ENCODE results near the gene NXF2B. TPM values are rescaled to one million over a fixed set of nuclear protein-coding genes. Genes with fewer than 3 reads are reported as not detected.

NXF2B gene
- total and polyA plus RNA-seq, 2 of the 8 experiments (the other 6 are each of a cell fraction or from before 2014, with no cell fraction given) = not detected

GRCh38 chrX:102338162-102338561 is 101.6 kb downstream of the NXF2B start:
- no peak overlapping the region for H3K18ac ChIP-seq (ENCODE audit: extremely low read depth, low read length)
- CTCF ChIA-PET (ENCODE audit: partially characterized antibody) = no interaction called here
- no peaks in the 10 kb centered on the region for H3K79me1 ChIP-seq (ENCODE audit: low read depth, low read length)
- H3K23ac ChIP-seq (ENCODE audit: insufficient read length) = no peak overlapping the region
- WGBS, 2 experiments (ENCODE audit: extremely low coverage in 1 of 2, insufficient coverage in 1 of 2, insufficient read length in 1 of 2, insufficient replicate concordance in 2 of 2, low coverage in 1 of 2, low lambda C conversion rate in 2 of 2, missing lambda C conversion rate in 1 of 2) = 68% methylated on average over 4 of the region's 4 CpGs; no CpG with 5 or more reads in 1 of the 2 experiments
- no peak overlapping the region for H3K9ac ChIP-seq (replicated peaks in 1 of 4; ENCODE audit: extremely low read depth in 1 of 4, low read depth in 3 of 4, low read length in 3 of 4)
- no peaks in the 10 kb centered on the region for H3K79me2 ChIP-seq (ENCODE audit: control insufficient read depth in 1 of 2, insufficient read depth in 2 of 2, low read length in 2 of 2)
- H4K91ac ChIP-seq (replicated peaks; ENCODE audit: insufficient read length, low read length) = no peak overlapping the region
- H3K27me3 ChIP-seq (replicated peaks in 1 of 4; ENCODE audit: control insufficient read depth in 3 of 4, extremely low read depth in 1 of 4, insufficient read depth in 3 of 4, low read length in 3 of 4) = no peaks in the 10 kb centered on the region
- no peak overlapping the region for H3K4ac ChIP-seq (replicated peaks; ENCODE audit: insufficient read length, low read depth, low read length)
- H3K27ac ChIP-seq (ENCODE audit: low read depth, low read length) = no peak overlapping the region
- peaks cover 0 to 25% of the 10 kb centered on the region in 2 experiments; a peak in 2 of 4 replicates for H3K9me3 ChIP-seq (ENCODE audit: insufficient read depth in 2 of 2, low read depth in 1 of 2, low read length in 1 of 2)
- H3K4me2 ChIP-seq (ENCODE audit: insufficient read depth in 1 of 2, low read depth in 2 of 2, low read length in 2 of 2) = no peak overlapping the region
- H4K8ac ChIP-seq (ENCODE audit: extremely low read depth, insufficient read depth, low read length) = no peak overlapping the region
- no peak for DNase-seq (ENCODE audit: low read depth in 1 of 2, low spot score in 2 of 2)
- H2AFZ ChIP-seq (ENCODE audit: low read length) = no peak overlapping the region
- no peak overlapping the region for H4K5ac ChIP-seq (ENCODE audit: insufficient read length, low read depth, low read length)
- H4K20me1 ChIP-seq (replicated peaks in 1 of 2; ENCODE audit: control insufficient read depth in 1 of 2, insufficient read depth in 2 of 2, low read length in 2 of 2) = no peaks in the 10 kb centered on the region
- H2BK20ac ChIP-seq (ENCODE audit: low read length) = no peak overlapping the region
- H2AK5ac ChIP-seq (ENCODE audit: low read depth, low read length) = no peak overlapping the region
- no peak for FAIRE-seq
- H3K36me3 ChIP-seq (ENCODE audit: control insufficient read depth in 2 of 4, insufficient read depth in 4 of 4, low read length in 3 of 4) = no peaks in the 10 kb centered on the region
- no peaks in the 10 kb centered on the region for H3K23me2 ChIP-seq (ENCODE audit: low read depth, low read length)
- H3K56ac ChIP-seq (replicated peaks; ENCODE audit: insufficient read length, low read depth, low read length) = no peak overlapping the region
- H2BK120ac ChIP-seq (replicated peaks; ENCODE audit: low read depth, low read length) = no peak overlapping the region
- H2BK15ac ChIP-seq (ENCODE audit: low read length) = no peak overlapping the region
- H2BK12ac ChIP-seq (ENCODE audit: low read depth, low read length) = no peak overlapping the region
- no peak overlapping the region for H3K14ac ChIP-seq (ENCODE audit: insufficient read length)
- no peaks in the 10 kb centered on the region for H3K4me1 ChIP-seq (replicated peaks in 1 of 4; ENCODE audit: control insufficient read depth in 3 of 4, insufficient read depth in 4 of 4, low read length in 3 of 4)
- POLR2A ChIA-PET (ENCODE audit: partially characterized antibody) = no interaction called here
- H3K4me3 ChIP-seq (ENCODE audit: extremely low read depth in 1 of 4, insufficient read depth in 2 of 4, low read depth in 3 of 4, low read length in 4 of 4) = no peak overlapping the region
- no peak overlapping the region for H2BK5ac ChIP-seq (ENCODE audit: low read depth, low read length)
- no peak for TF ChIP-seq TAF7 (optimal IDR thresholded peaks at IDR 0.05; ENCODE audit: borderline replicate concordance, low read depth, low read length)
- TF ChIP-seq HDAC6 (IDR thresholded peaks at IDR 0.05; ENCODE audit: low read depth, low read length) = no peak
- no peak for TF ChIP-seq POLR2AphosphoS5 (IDR thresholded peaks at IDR 0.05; ENCODE audit: low read depth, low read length)
- no peak for TF ChIP-seq POLR2A (IDR thresholded peaks at IDR 0.05; ENCODE audit: control extremely low read depth in 1 of 2, low read depth in 2 of 2, low read length in 2 of 2)
- TF ChIP-seq KDM5A (IDR thresholded peaks at IDR 0.05; ENCODE audit: low read length) = no peak
- no peak for TF ChIP-seq SP1 (IDR thresholded peaks at IDR 0.05; ENCODE audit: low read depth, low read length)
- TF ChIP-seq PHF8 (conservative IDR thresholded peaks at IDR 0.05; ENCODE audit: low read depth, low read length) = no peak
- TF ChIP-seq CBX8 (IDR thresholded peaks at IDR 0.05; ENCODE audit: borderline replicate concordance, low read depth, low read length) = no peak
- TF ChIP-seq SUZ12 (IDR thresholded peaks at IDR 0.05; ENCODE audit: low read length) = no peak
- no peak for TF ChIP-seq ATF3 (IDR thresholded peaks at IDR 0.05; ENCODE audit: insufficient read depth, low read depth, low read length)
